Smooth muscle cell (in vitro differentiated cells): ENCODE results near the gene THSD7A. TPM values are rescaled to one million over a fixed set of nuclear protein-coding genes. Genes with fewer than 3 reads are reported as not detected.

Experiments
- DNase-seq: peaks from one replicate; lab custom pipeline; 2025; ENCODE audit not compliant: unreplicated experiment; lab: John Stamatoyannopoulos, UW
- H2AFZ ChIP-seq: fragments of 200-600 bp; sonication (generic); 2 replicates; pipeline ENCODE4 v1.6.0; 2016; ENCODE audit warnings: antibody characterized with exemption, low read depth, mild to moderate bottlenecking
- H3F3A ChIP-seq: fragments of 200-600 bp; sonication (generic); 2 replicates; pipeline ENCODE4 v1.6.0; 2017; ENCODE audit warnings: antibody characterized with exemption, low read depth
- H3K27ac ChIP-seq: fragments of 200-600 bp; sonication (generic); 2 replicates; pipeline ENCODE4 v1.5.1; 2016; ENCODE audit warnings: low read depth, mild to moderate bottlenecking
- H3K27me3 ChIP-seq: fragments of 200-600 bp; sonication (generic); 2 replicates; pipeline ENCODE4 v1.6.1; 2016; ENCODE audit warnings: low read depth, mild to moderate bottlenecking
- H3K36me3 ChIP-seq: fragments of 200-600 bp; sonication (generic); 2 replicates; pipeline ENCODE4 v1.5.1; 2016; ENCODE audit warnings: low read depth
- H3K4me1 ChIP-seq: fragments of 200-600 bp; sonication (generic); 2 replicates; pipeline ENCODE4 v1.5.1; 2016; ENCODE audit warnings: low read depth
- H3K4me2 ChIP-seq: fragments of 200-600 bp; sonication (generic); 2 replicates; pipeline ENCODE4 v1.6.0; 2016; ENCODE audit warnings: mild to moderate bottlenecking
- H3K4me3 ChIP-seq: fragments of 200-600 bp; sonication (generic); 2 replicates; pipeline ENCODE4 v1.5.1; 2016; ENCODE audit warnings: mild to moderate bottlenecking
- H3K79me2 ChIP-seq: fragments of 200-600 bp; sonication (generic); 2 replicates; pipeline ENCODE4 v1.6.0; 2016; ENCODE audit warnings: low read depth, mild to moderate bottlenecking
- H3K9ac ChIP-seq: fragments of 200-600 bp; sonication (generic); 2 replicates; pipeline ENCODE4 v1.6.0; 2016; ENCODE audit warnings: low read depth
- H3K9me3 ChIP-seq: fragments of 200-600 bp; sonication (generic); replicated peaks from 2 replicates; pipeline ENCODE4 v1.5.1; 2016; ENCODE audit warnings: low read depth
- H4K20me1 ChIP-seq: fragments of 200-600 bp; sonication (generic); 2 replicates; pipeline ENCODE4 v1.6.0; 2016; ENCODE audit warnings: low read depth
- WGBS: methylation state at CpG from one replicate; pipeline ENCODE4 v1.1.7; 2016; ENCODE audit warnings: low lambda C conversion rate; 5-methylcytosine and 5-hydroxymethylcytosine counted together
- polyA plus RNA-seq: library from polyadenylated mRNA; unstranded; fragments of >200 nt; fragmentation: Nextera tagmentation; extraction: Ambion mirVana; gene quantifications from 2 replicates; pipeline ENCODE4 v1.2.1, GENCODE V29; 2016
- total RNA-seq: library from RNA; depleted of rRNA; stranded (reverse); fragments of >200 nt; gene quantifications from 2 replicates; pipeline ENCODE4 v1.2.3, GENCODE V29; 2014
- TF ChIP-seq, protein P1 (sequence below): fragments of 200-600 bp; sonication (generic); IDR thresholded peaks from 2 replicates; pipeline ENCODE4 v1.5.1; 2017; ENCODE audit warnings: borderline replicate concordance, mild to moderate bottlenecking, antibody characterized with exemption; ENCODE audit not compliant: insufficient read depth, poor library complexity, severe bottlenecking

The THSD7A gene
- total and polyA plus RNA-seq, 2 experiments from 2014 or later = 1.7 to 2.7 TPM

DNA sequence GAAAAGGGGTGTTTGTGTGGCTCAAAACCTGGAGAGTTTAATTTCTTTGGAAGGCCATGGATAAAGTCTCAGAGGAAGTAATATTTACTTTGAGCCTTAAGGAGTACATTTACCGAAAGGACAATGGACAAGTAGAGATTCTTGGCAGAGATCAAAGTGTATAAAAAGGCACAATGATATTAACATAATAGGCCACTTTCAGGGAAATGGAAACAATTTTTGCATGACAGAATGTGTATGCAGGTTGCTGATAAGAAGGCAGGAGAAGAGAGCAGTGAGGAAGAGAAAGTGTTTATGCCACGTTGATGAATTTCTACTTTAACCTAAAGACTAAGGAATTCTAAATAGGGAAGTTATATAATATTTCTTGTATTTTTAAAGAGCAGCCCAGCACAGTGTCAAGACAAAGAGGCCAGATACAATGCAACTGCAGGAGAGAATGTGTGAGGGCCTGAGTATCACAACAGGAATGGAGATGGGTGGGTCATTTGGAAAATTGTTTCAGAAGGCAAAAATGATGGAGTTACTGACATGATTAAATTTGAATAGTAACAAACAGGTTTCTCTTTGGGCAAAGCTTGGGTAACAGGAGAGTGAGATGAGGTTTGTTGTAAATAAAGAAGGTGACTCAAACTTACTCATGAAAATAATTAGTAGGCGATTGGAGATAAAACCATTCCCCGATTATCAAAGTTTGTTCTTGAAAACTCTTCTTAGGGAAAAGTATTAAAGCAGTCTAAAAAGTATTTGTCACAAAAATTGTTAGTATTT lies 84.1 kb downstream of the THSD7A start:
- Histone ChIP-seq H3K36me3 (no peaks in the 10 kb centered on the region), H3F3A (no peaks in the 10 kb centered on the region), H3K27ac (no peak overlapping the region), H2AFZ (no peak overlapping the region), H3K4me3 (no peak overlapping the region), H3K4me2 (no peak overlapping the region), H3K79me2 (no peaks in the 10 kb centered on the region), H3K27me3 (no peaks in the 10 kb centered on the region), H3K9ac (no peak overlapping the region), H4K20me1 (no peaks in the 10 kb centered on the region), H3K9me3 (no peaks in the 10 kb centered on the region), H3K4me1 (no peaks in the 10 kb centered on the region)
- 95% methylated on average over 4 of the region's 4 CpGs for WGBS
- no peak for DNase-seq
- TF ChIP-seq, protein P1, sequence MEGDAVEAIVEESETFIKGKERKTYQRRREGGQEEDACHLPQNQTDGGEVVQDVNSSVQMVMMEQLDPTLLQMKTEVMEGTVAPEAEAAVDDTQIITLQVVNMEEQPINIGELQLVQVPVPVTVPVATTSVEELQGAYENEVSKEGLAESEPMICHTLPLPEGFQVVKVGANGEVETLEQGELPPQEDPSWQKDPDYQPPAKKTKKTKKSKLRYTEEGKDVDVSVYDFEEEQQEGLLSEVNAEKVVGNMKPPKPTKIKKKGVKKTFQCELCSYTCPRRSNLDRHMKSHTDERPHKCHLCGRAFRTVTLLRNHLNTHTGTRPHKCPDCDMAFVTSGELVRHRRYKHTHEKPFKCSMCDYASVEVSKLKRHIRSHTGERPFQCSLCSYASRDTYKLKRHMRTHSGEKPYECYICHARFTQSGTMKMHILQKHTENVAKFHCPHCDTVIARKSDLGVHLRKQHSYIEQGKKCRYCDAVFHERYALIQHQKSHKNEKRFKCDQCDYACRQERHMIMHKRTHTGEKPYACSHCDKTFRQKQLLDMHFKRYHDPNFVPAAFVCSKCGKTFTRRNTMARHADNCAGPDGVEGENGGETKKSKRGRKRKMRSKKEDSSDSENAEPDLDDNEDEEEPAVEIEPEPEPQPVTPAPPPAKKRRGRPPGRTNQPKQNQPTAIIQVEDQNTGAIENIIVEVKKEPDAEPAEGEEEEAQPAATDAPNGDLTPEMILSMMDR = no peak

DNA sequence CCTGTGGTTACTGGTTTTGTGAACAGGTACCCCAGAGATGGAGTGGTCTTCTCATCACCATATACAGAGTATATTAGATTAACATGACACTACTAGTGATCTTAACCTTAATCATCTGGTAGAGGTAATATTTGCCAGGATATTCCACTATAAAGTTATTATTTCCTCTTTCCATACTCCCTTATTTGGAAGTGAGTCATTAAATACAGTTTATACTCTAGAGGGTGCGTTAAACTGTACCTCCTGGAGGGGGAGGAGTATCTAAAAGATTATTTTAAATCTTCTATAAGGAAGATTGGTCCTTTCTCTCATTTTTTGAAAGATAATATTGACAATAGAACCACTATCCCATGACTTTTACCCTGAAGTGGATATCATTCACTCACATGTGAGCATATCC lies 85.4 kb downstream of the THSD7A start:
- no peak for DNase-seq
- WGBS = 97% methylated on average over 1 of the region's 1 CpG

GRCh38 chr7:11743548-11743947 lies 88.5 kb downstream of the THSD7A start:
- WGBS = 89% methylated on average over 1 of the region's 1 CpG
- TF ChIP-seq, protein P1 = no peak
- H2AFZ ChIP-seq = no peak overlapping the region
- no peak for DNase-seq
- no peak overlapping the region for H3K9ac ChIP-seq
- H3K4me3 ChIP-seq = no peak overlapping the region
- H3K79me2 ChIP-seq = no peaks in the 10 kb centered on the region
- H3K36me3 ChIP-seq = no peaks in the 10 kb centered on the region
- no peaks in the 10 kb centered on the region for H4K20me1 ChIP-seq
- H3F3A ChIP-seq = no peaks in the 10 kb centered on the region
- no peak overlapping the region for H3K4me2 ChIP-seq
- H3K9me3 ChIP-seq = no peaks in the 10 kb centered on the region
- H3K27me3 ChIP-seq = no peaks in the 10 kb centered on the region
- no peaks in the 10 kb centered on the region for H3K4me1 ChIP-seq
- H3K27ac ChIP-seq = no peak overlapping the region

More for the DNA sequence above, 85.4 kb downstream of the THSD7A start:
- no peak overlapping the region for H2AFZ ChIP-seq
- H3K36me3 ChIP-seq = no peaks in the 10 kb centered on the region
- no peaks in the 10 kb centered on the region for H3K79me2 ChIP-seq
- no peak overlapping the region for H3K9ac ChIP-seq
- H3K27ac ChIP-seq = no peak overlapping the region
- no peaks in the 10 kb centered on the region for H3K27me3 ChIP-seq
- no peak overlapping the region for H3K4me2 ChIP-seq
- no peaks in the 10 kb centered on the region for H3K4me1 ChIP-seq
- H4K20me1 ChIP-seq = no peaks in the 10 kb centered on the region
- H3F3A ChIP-seq = no peaks in the 10 kb centered on the region
- H3K9me3 ChIP-seq = no peaks in the 10 kb centered on the region
- TF ChIP-seq, protein P1 = no peak
- H3K4me3 ChIP-seq = no peak overlapping the region

DNA sequence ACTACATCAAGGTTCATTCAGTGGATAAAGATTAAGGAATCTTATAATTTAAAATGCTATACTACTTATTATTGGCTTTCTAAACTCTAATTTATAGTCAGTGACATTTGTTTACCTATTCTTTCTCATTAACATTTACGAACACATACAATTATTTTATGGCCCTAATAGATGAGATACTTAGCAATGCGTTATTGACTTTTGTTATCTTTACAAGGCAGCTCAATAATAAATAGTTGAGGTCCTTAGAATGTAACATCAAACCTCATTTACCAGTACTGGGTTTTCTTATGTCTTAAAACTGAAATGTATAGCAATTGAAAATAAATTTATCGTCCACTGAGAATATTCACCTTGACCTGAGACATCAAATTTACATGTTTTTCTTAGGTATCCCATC lies 89.0 kb downstream of the THSD7A start:
- DNase-seq = no peak
- Histone ChIP-seq H3K4me1 (no peaks in the 10 kb centered on the region), H3K27me3 (no peaks in the 10 kb centered on the region), H3K36me3 (no peaks in the 10 kb centered on the region), H2AFZ (no peak overlapping the region), H3K9me3 (no peaks in the 10 kb centered on the region), H3K9ac (no peak overlapping the region), H3K27ac (no peak overlapping the region), H3K4me3 (no peak overlapping the region), H3F3A (no peaks in the 10 kb centered on the region), H3K4me2 (no peak overlapping the region), H3K79me2 (no peaks in the 10 kb centered on the region), H4K20me1 (no peaks in the 10 kb centered on the region)
- 75% methylated on average over 3 of the region's 3 CpGs for WGBS
- TF ChIP-seq, protein P1 = no peak
